Loucy (cell line): Measurements from ENCODE around the gene GRID1.

Experiments used
- EZH2phosphoT487 ChIP-seq: fragments of 200-600 bp; IDR thresholded peaks from 2 replicates; pipeline ENCODE4 v1.6.1; 2018; ENCODE audit warnings: antibody characterized with exemption, mild to moderate bottlenecking, moderate library complexity, borderline replicate concordance
- TF ChIP-seq, protein P1 (sequence below): fragments of 200-600 bp; sonication (generic); conservative IDR thresholded peaks from 2 replicates; pipeline ENCODE4 v1.5.1; 2014; ENCODE audit warnings: mild to moderate bottlenecking, antibody characterized with exemption, low read length

DNA sequence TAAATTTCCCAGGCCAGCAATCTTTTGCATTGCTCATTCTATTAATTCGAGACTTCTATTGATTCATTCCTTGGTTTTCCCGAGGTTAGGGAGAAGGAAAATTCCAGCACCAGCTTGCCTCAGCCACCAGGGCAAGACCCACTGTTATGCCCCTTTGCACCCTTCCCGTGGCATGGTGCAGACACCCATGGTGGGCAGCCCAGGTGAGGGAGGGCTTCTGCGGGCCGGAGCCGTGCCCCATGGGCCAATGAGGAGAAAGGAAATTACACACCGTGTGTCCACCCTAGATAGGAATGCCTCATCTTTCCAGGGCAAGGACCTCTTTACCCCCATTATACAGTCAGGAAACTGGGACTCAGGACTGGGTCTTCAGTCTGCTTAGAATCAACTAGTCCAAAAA, 4.5 kb upstream of the GRID1 start:
- TF ChIP-seq, protein P1, sequence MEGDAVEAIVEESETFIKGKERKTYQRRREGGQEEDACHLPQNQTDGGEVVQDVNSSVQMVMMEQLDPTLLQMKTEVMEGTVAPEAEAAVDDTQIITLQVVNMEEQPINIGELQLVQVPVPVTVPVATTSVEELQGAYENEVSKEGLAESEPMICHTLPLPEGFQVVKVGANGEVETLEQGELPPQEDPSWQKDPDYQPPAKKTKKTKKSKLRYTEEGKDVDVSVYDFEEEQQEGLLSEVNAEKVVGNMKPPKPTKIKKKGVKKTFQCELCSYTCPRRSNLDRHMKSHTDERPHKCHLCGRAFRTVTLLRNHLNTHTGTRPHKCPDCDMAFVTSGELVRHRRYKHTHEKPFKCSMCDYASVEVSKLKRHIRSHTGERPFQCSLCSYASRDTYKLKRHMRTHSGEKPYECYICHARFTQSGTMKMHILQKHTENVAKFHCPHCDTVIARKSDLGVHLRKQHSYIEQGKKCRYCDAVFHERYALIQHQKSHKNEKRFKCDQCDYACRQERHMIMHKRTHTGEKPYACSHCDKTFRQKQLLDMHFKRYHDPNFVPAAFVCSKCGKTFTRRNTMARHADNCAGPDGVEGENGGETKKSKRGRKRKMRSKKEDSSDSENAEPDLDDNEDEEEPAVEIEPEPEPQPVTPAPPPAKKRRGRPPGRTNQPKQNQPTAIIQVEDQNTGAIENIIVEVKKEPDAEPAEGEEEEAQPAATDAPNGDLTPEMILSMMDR, result no peak
- no peak for TF ChIP-seq EZH2phosphoT487
